ENCODE measurements around the gene VPS13C. TPM values are rescaled to one million over a fixed set of nuclear protein-coding genes. Genes with fewer than 3 reads are reported as not detected.

Gene VPS13C
- total RNA-seq, 1 donor from 2014 or later, result 100 TPM

GRCh38 chr15:62105266-62105665, 45.0 kb upstream of the VPS13C start:
- Histone ChIP-seq H3K9me3 (no peaks in the 10 kb centered on the region), H3K27me3 (ENCODE audit: low read depth) (no peaks in the 10 kb centered on the region), H3K27ac (no peak overlapping the region), H3K4me3 (no peak overlapping the region), H3K4me1 (no peaks in the 10 kb centered on the region), H3K36me3 (no peaks in the 10 kb centered on the region)
- DNase-seq (no peak), ATAC-seq (no peak)
- TF ChIP-seq CTCF (IDR thresholded peaks at IDR 0.05), result no peak
- intact Hi-C loops (cut with DNase I), result no loop called here

DNA sequence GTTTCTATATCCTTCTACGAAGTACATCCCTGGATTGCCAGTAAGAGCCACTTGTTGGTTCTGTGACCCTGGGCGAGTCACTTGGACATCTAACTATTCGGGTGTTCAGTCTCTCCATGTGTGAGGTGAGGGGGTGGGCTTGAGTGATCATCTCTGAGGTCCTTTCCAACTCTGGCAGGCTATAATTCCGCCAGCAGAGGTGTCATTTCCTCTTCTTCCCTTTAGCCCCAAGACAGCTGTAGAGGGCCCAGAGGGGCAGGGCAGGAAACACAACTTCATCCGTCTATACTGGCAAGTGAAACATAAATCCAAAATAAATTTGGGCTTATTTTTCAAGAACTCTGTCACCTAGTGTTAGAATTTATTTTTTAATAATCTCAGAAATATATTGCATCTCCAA, 44.6 kb upstream of the VPS13C start:
- no peaks in the 10 kb centered on the region for H3K36me3 ChIP-seq
- intact Hi-C loops (cut with DNase I), result no loop called here
- H3K27me3 ChIP-seq (ENCODE audit: low read depth), result no peaks in the 10 kb centered on the region
- H3K4me1 ChIP-seq, result no peaks in the 10 kb centered on the region
- ATAC-seq (no peak), DNase-seq (no peak)
- no peak for TF ChIP-seq CTCF (IDR thresholded peaks at IDR 0.05)
- H3K27ac ChIP-seq, result no peak overlapping the region
- no peaks in the 10 kb centered on the region for H3K9me3 ChIP-seq
- no peak overlapping the region for H3K4me3 ChIP-seq

GRCh38 chr15:62104401-62104800, 44.2 kb upstream of the VPS13C start:
- Histone ChIP-seq H3K4me3 (no peak overlapping the region), H3K27ac (no peak overlapping the region), H3K27me3 (ENCODE audit: low read depth) (no peaks in the 10 kb centered on the region), H3K9me3 (no peaks in the 10 kb centered on the region), H3K4me1 (no peaks in the 10 kb centered on the region), H3K36me3 (no peaks in the 10 kb centered on the region)
- intact Hi-C loops (cut with DNase I), result no loop called here
- no peak for ATAC-seq
- no peak for TF ChIP-seq CTCF (IDR thresholded peaks at IDR 0.05)
- DNase-seq, result no peak

- DNase-seq, result no peak
- H3K9me3 ChIP-seq, result no peaks in the 10 kb centered on the region
- no peak for ATAC-seq
Measured at GRCh38 chr15:62103431-62103830, 43.2 kb upstream of the VPS13C start.

DNA sequence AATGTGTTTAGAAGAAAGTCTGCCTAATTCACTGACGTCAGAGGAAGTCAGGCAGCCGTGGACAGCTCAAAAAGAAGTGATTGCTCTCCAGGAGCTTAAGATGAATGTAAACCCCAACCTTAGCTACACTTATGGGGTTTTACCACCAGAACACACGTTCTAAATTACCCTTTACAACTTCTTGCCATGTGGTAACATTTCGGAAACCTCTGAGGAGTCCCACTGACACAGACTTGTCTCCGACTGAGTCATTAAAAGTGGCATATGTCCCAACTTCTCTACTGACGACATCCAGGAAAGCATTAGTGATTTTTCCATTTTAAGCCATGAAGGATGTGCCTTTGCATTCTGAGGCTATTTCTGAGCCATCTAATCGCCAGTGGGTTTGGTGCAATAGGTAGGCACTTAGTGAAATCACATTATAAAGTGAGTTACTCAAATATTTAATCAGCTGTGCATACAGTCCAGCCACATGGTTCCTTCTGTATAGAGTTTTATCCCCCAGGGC, 38.9 kb upstream of the VPS13C start:
- intact Hi-C loops (cut with DNase I), result no loop called here
- no peak for TF ChIP-seq CTCF (IDR thresholded peaks at IDR 0.05)
- no peak overlapping the region for H3K4me3 ChIP-seq
- no peaks in the 10 kb centered on the region for H3K36me3 ChIP-seq
- no peaks in the 10 kb centered on the region for H3K27me3 ChIP-seq (ENCODE audit: low read depth)
- no peak for DNase-seq
- no peaks in the 10 kb centered on the region for H3K9me3 ChIP-seq
- no peak for ATAC-seq
- no peaks in the 10 kb centered on the region for H3K4me1 ChIP-seq
- no peak overlapping the region for H3K27ac ChIP-seq

More at GRCh38 chr15:62103431-62103830, 43.2 kb upstream of the VPS13C start:
- H3K27ac ChIP-seq, result no peak overlapping the region
- no peaks in the 10 kb centered on the region for H3K27me3 ChIP-seq (ENCODE audit: low read depth)
- no peak for TF ChIP-seq CTCF (IDR thresholded peaks at IDR 0.05)
- no peak overlapping the region for H3K4me3 ChIP-seq
- intact Hi-C loops (cut with DNase I), result no loop called here
- H3K4me1 ChIP-seq, result no peaks in the 10 kb centered on the region
- H3K36me3 ChIP-seq, result no peaks in the 10 kb centered on the region

DNA sequence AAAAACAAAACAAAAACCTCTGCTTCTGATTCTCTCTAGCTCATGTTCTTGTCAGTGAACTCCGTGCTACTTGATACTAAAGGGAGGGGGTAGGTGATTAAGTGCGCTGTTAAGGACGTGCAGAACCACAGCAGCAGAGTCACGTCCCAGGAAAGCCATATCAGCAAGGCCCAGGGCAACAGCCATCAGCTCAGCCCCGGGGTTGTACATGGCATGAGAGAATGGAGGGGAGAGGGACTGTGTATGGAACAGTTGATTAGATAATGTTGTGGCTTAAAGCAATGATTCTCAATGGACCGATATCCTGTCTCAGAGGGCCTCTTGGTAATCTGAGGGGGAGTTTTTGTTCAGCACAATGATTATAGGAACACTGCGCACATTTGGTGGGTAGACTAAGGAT, 34.1 kb upstream of the VPS13C start:
- Histone ChIP-seq H3K36me3 (no peaks in the 10 kb centered on the region), H3K9me3 (no peaks in the 10 kb centered on the region), H3K27ac (no peak overlapping the region), H3K4me3 (no peak overlapping the region), H3K27me3 (ENCODE audit: low read depth) (no peaks in the 10 kb centered on the region), H3K4me1 (no peaks in the 10 kb centered on the region)
- DNase-seq (no peak), ATAC-seq (no peak)
- TF ChIP-seq CTCF (IDR thresholded peaks at IDR 0.05), result no peak
- intact Hi-C loops (cut with DNase I), result no loop called here

Measured in lower lobe of right lung (tissue), 2 donors.